Hepatocyte (in vitro differentiated cells): Measurements from ENCODE around the gene SLMAP. TPM values are rescaled to one million over a fixed set of nuclear protein-coding genes. Genes with fewer than 3 reads are reported as not detected.

Experiments used
- DNase-seq: peaks from one replicate; pipeline ENCODE4 v3.0.0-alpha.2; 2016; ENCODE audit warnings: low spot score
- H2AFZ ChIP-seq: fragments of 200-600 bp; sonication (generic); 2 replicates; pipeline ENCODE4 v1.6.0; 2016; ENCODE audit warnings: antibody characterized with exemption, mild to moderate bottlenecking
- H3K27ac ChIP-seq: fragments of 200-600 bp; sonication (generic); 2 replicates; pipeline ENCODE4 v1.5.1; 2016; ENCODE audit warnings: mild to moderate bottlenecking
- H3K27me3 ChIP-seq: fragments of 200-600 bp; sonication (generic); 2 replicates; pipeline ENCODE4 v1.6.1; 2016
- H3K36me3 ChIP-seq: fragments of 200-600 bp; sonication (generic); replicated peaks from 2 replicates; pipeline ENCODE4 v1.5.1; 2016; ENCODE audit warnings: low read depth; ENCODE audit not compliant: insufficient read depth
- H3K4me1 ChIP-seq: fragments of 200-600 bp; sonication (generic); 2 replicates; pipeline ENCODE4 v1.5.1; 2016; ENCODE audit warnings: mild to moderate bottlenecking, moderate library complexity; ENCODE audit not compliant: insufficient read depth
- H3K4me2 ChIP-seq: fragments of 200-600 bp; sonication (generic); 2 replicates; pipeline ENCODE4 v1.6.0; 2016
- H3K4me3 ChIP-seq: fragments of 200-600 bp; sonication (generic); 2 replicates; pipeline ENCODE4 v1.5.1; 2016; ENCODE audit warnings: mild to moderate bottlenecking
- H3K79me2 ChIP-seq: fragments of 200-600 bp; sonication (generic); 2 replicates; pipeline ENCODE4 v1.6.0; 2017; ENCODE audit warnings: mild to moderate bottlenecking
- H3K9me2 ChIP-seq: fragments of 200-600 bp; sonication (generic); replicated peaks from 2 replicates; pipeline ENCODE4 v1.6.0; 2017; ENCODE audit warnings: mild to moderate bottlenecking; ENCODE audit not compliant: insufficient read depth
- H3K9me3 ChIP-seq: fragments of 200-600 bp; sonication (generic); 2 replicates; pipeline ENCODE4 v1.5.1; 2016; ENCODE audit warnings: low read depth, mild to moderate bottlenecking
- H4K20me1 ChIP-seq: fragments of 200-600 bp; sonication (generic); 2 replicates; pipeline ENCODE4 v1.6.0; 2016; ENCODE audit warnings: mild to moderate bottlenecking; ENCODE audit not compliant: insufficient read depth, poor library complexity, severe bottlenecking
- CTCF ChIP-seq: fragments of 200-600 bp; sonication (generic); IDR thresholded peaks from 2 replicates; pipeline ENCODE4 v1.5.1; 2016; ENCODE audit warnings: antibody characterized with exemption, mild to moderate bottlenecking; ENCODE audit not compliant: poor library complexity
- EZH2 ChIP-seq: fragments of 200-600 bp; sonication (generic); IDR thresholded peaks from 2 replicates; pipeline ENCODE4 v1.6.1; 2016; ENCODE audit warnings: antibody characterized with exemption, mild to moderate bottlenecking, borderline replicate concordance
- EZH2phosphoT487 ChIP-seq: fragments of 200-600 bp; sonication (generic); IDR thresholded peaks from one replicate; pipeline ENCODE4 v1.6.1; 2018; ENCODE audit warnings: antibody characterized with exemption, mild to moderate bottlenecking, low read depth, moderate library complexity; ENCODE audit not compliant: unreplicated experiment, severe bottlenecking
- WGBS: methylation state at CpG from one replicate; pipeline ENCODE4 v1.1.6; 2016; ENCODE audit warnings: low lambda C conversion rate; ENCODE audit errors: missing lambda C conversion rate; 5-methylcytosine and 5-hydroxymethylcytosine counted together
- polyA plus RNA-seq: library from polyadenylated mRNA; unstranded; fragments of >200 nt; fragmentation: Nextera tagmentation; extraction: Ambion mirVana; gene quantifications from 2 replicates; pipeline ENCODE4 v1.2.1, GENCODE V29; 2016
- total RNA-seq: library from RNA; depleted of rRNA; stranded (reverse); fragments of >200 nt; gene quantifications from 2 replicates; pipeline ENCODE4 v1.2.3, GENCODE V29; 2014

SLMAP gene
- total and polyA plus RNA-seq, 2 experiments from 2014 or later, result 22.8 to 46.0 TPM

- Histone ChIP-seq H2AFZ (no peak overlapping the region), H3K27me3 (no peaks in the 10 kb centered on the region), H3K36me3 (no peaks in the 10 kb centered on the region), H3K79me2 (peaks cover 17% of the 10 kb centered on the region), H3K9me3 (no peaks in the 10 kb centered on the region), H3K4me2 (no peak overlapping the region), H4K20me1 (peaks cover 11% of the 10 kb centered on the region), H3K9me2 (no peaks in the 10 kb centered on the region), H3K4me3 (no peak overlapping the region), H3K4me1 (peaks cover 6% of the 10 kb centered on the region), H3K27ac (peak overlapping the region; percentile 78)
- no peak for DNase-seq
- no peak for TF ChIP-seq EZH2phosphoT487
- TF ChIP-seq CTCF, result no peak
- no peak for TF ChIP-seq EZH2
Observed at GRCh38 chr3:57753016-57753415, 3.1 kb upstream of the SLMAP start.

- H3K4me2 ChIP-seq, result peak overlapping the region; percentile 76
- H3K79me2 ChIP-seq, result peaks cover 40% of the 10 kb centered on the region
- no peaks in the 10 kb centered on the region for H3K9me3 ChIP-seq
- no peak for TF ChIP-seq EZH2phosphoT487
- peak; percentile 28 for TF ChIP-seq CTCF
- H3K9me2 ChIP-seq, result peaks cover 4% of the 10 kb centered on the region
- peak; percentile 41 for DNase-seq
- H3K27ac ChIP-seq, result peak overlapping the region; percentile 87
- peaks cover 25% of the 10 kb centered on the region for H3K4me1 ChIP-seq
- H3K4me3 ChIP-seq, result peak overlapping the region; percentile 25
- peaks cover 34% of the 10 kb centered on the region for H4K20me1 ChIP-seq
- no peaks in the 10 kb centered on the region for H3K36me3 ChIP-seq
- H3K27me3 ChIP-seq, result no peaks in the 10 kb centered on the region
- WGBS, result 5% methylated on average over 1 of the region's 1 CpG
- peak overlapping the region; percentile 81 for H2AFZ ChIP-seq
Observed at GRCh38 chr3:57755368-57755675, 787 bp upstream of the SLMAP start.

- Histone ChIP-seq H4K20me1 (peaks cover 41% of the 10 kb centered on the region), H2AFZ (peak overlapping the region; percentile 84), H3K9me3 (no peaks in the 10 kb centered on the region), H3K27me3 (no peaks in the 10 kb centered on the region), H3K27ac (peak overlapping the region; percentile 89), H3K4me2 (peak overlapping the region; percentile 95), H3K9me2 (peaks cover 4% of the 10 kb centered on the region), H3K4me1 (peaks cover 25% of the 10 kb centered on the region), H3K4me3 (peak overlapping the region; percentile 78), H3K36me3 (no peaks in the 10 kb centered on the region), H3K79me2 (peaks cover 53% of the 10 kb centered on the region)
- DNase-seq, result peak; percentile 63
- TF ChIP-seq CTCF (no peak), EZH2phosphoT487 (no peak), EZH2 (no peak)
- under 1% methylated on average over 60 of the region's 84 CpGs for WGBS
Observed at GRCh38 chr3:57756528-57757401, 656 bp downstream of the SLMAP start.
